GM18517 (cell line): ENCODE data around the gene ZNF654.
"Not testable (repeated sequence)": the region's sequence is repeated elsewhere in the genome, so short reads cannot be mapped to it uniquely, and the experiment has no call there.

Source experiments
- ATAC-seq: cut with Tn5 transposase; IDR thresholded peaks from one replicate; pipeline ENCODE4 v1.9.1; 2021; ENCODE audit warnings: mild to moderate bottlenecking, moderate library complexity; ENCODE audit not compliant: unreplicated experiment

ZNF654 gene

DNA sequence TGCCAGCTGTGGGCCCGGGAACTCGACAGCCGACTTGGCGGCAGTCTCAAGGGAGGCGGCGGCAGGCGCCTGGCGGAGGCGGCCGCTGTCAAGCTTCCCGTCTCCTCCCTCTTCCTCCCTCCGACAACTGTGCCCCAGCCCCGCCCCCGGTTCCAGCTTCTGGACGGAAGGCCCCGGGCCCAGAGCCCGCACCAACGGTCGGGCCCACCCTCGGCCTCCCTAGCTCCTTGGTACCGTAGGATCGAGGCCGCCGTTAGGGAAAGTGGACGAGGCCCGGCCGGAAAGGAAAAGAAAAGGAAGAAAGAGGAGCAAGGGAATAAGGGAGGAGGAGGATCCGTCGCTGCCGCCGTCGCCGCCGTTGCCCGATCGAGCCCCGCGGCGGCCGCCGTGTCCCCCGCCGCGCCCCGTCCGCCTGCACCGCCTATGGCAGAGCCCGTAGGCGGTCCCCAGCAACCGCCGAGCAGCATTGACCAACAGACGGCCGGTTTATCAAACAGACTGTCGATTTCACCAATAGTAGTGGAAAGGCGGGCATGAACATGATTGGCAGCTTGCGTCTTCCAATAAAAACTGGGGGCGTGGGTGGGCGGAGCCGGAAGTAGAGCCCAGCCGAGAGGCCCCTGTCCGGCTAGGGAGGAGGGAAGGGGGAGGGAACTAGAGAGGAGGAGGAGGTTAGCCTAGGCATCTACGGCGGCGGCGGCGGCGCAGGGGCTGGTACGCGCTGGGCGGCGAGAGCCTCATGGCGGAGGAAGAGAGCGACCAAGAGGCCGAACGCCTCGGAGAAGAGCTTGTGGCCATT, at the start of gene ZNF654, which contains the start of gene CGGBP1:
Gene ZNF654 (plus strand): TSS at position 675 of the 799 bp plus-strand sequence. CDS start 65 bp downstream, at position 740.
Gene CGGBP1 (minus strand): TSS at position 425 of the 799 bp plus-strand sequence. CDS start 3,029 bp downstream, outside the sequence.
- ATAC-seq, result peak; percentile 94

DNA sequence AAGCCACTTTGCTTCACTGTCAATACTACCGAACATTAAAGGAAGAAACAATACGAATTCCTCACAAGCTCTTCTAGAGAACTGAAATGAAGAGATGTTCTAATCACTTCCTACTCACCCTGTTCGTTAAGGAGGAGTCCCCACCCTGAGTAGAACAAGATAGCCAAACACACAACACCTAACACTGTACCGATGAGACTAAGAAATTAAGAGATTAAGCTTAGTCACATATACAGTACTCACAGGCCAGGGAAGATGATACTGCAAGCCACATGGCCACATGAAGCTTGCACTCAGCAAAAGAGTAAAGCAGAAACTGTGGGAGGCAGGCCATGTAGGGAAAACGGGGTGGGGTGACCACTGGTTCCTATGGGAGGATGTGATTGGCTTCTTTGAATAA, 48.2 kb upstream of the ZNF654 start:
- ATAC-seq, result no peak

- ATAC-seq, result no peak
Measured at GRCh38 chr3:88013592-88013991, 45.5 kb upstream of the ZNF654 start.

- ATAC-seq, result not testable (repeated sequence)
Measured at GRCh38 chr3:88015656-88016055, 43.4 kb upstream of the ZNF654 start.

DNA sequence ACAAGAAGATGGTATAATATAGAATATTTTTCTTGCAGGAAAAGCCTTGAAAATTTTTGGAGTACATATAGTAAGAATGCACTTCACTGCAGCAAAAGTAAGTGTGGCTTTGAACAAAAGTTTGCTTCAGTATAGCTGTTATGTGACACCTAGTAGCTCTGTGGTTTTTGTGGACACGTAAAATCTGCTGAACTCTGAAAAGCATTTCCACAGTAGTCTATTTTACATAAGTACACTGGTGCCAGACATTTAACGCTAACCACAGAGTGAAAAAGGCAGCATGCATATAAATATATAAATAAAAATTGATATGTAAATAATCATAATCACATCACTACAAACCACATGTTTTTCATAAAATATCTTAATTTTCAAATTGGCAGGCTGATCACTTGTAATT, 40.0 kb upstream of the ZNF654 start:
- ATAC-seq, result peak; percentile 85

GRCh38 chr3:88025001-88025552, 34.0 kb upstream of the ZNF654 start:
- ATAC-seq, result no peak

- no peak for ATAC-seq
Measured at GRCh38 chr3:88028876-88029275, 30.2 kb upstream of the ZNF654 start.

- no peak for ATAC-seq
Measured at GRCh38 chr3:88030210-88030609, 28.8 kb upstream of the ZNF654 start.

GRCh38 chr3:88031642-88032077, 27.4 kb upstream of the ZNF654 start:
- ATAC-seq, result peak; percentile 95

GRCh38 chr3:88032245-88032644, 26.8 kb upstream of the ZNF654 start:
- no peak for ATAC-seq

DNA sequence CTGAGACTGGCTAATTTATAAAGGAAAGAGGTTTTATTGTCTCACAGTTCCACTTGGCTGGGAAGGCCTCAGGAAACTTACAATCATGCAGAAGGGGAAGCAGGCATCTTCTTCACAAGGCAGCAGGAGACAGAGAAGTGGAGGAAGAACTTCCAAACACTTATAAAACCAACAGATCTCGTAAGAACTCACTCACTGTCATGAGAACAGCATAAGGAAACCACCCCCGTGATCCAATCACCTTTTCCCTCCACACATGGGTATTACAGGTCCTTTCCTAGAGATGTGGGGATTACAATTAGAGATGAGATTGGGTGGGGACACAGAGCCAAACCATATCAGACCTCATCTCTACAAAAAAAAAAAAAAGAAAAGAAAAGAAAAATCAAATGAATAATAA, 26.0 kb upstream of the ZNF654 start:
- no peak for ATAC-seq

DNA sequence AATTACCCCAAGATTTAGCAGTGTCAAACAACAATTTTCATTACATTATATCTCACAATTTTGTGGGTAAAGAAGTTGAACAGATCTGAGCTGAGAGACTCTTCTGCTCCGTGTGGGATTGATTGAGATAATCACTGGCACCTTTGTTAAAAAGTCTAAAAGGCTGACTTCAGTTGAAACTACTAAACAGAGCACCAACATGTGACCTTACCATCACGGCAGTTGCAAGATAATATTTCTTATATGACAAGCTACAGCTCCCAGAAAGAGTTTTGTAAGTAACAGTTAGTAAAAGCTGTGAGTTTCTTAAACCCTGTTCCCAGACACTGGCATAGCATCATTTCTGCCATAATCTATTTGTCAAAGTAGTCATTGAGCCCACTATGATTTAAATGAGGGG, 25.2 kb upstream of the ZNF654 start:
- no peak for ATAC-seq

GRCh38 chr3:88034491-88035275, 24.4 kb upstream of the ZNF654 start:
- ATAC-seq, result no peak

GRCh38 chr3:88036221-88036620, 22.8 kb upstream of the ZNF654 start:
- no peak for ATAC-seq

DNA sequence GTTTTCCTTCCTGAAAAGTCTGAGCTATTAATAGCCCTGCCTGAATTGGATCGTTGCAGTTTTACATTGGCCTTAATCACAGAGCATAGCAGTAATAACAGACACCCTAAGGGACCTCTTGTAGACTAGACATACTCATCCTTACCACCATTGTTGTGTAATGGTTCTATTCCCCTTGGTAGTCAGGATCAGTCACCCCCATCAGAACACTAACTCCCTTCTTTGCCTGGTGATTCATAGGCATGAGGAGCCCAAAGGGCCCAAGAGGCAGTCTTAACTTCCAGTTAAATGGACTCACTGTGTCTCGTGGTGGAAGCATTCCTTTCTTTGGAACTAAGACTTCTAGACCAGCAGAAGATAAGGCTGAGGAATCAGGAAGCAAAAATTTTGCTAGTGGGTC, 20.5 kb upstream of the ZNF654 start:
- no peak for ATAC-seq

- no peak for ATAC-seq
Measured at GRCh38 chr3:88040529-88040928, 18.5 kb upstream of the ZNF654 start.

DNA sequence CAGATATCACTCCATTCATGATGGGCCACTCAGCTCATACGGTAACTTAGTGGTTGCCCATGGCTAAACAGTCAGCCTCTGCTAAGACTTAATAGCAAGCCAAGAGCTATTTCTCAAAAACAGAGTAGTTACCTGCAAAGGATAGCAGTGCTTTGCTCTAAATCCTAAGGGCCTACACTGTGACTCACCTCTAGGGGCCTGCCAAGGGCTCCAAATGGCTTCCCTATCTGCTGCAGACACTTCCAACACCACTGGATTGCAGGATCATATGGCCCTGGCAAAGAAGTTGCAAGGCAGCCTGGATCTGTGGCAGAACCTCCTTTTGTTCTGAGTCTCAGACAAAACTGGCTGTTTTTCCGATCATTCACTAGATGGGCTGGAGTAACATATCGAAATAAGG, 18.1 kb upstream of the ZNF654 start:
- no peak for ATAC-seq

DNA sequence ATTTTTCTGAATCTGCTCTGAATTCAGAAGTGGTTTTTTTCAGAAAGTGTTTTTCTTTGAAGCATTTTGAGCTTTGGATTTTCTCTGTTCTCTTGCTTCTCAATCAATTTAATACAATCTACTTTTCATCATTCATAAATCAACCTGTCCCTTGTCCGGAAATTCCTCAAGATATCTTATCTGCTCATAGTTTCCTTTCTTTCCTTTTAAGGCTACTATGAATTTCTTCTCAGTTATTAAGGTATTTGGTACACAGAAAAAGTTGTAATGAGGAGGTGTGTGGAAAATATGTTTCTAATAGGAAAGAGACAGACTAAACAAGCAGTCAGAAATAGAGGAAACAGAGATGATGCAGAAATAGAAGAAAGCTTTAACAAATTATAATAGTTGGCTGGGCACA, 14.6 kb upstream of the ZNF654 start:
- no peak for ATAC-seq

- no peak for ATAC-seq
Measured at GRCh38 chr3:88046766-88047165, 12.3 kb upstream of the ZNF654 start.

GRCh38 chr3:88057630-88058305, 1.3 kb upstream of the ZNF654 start:
- no peak for ATAC-seq

GRCh38 chr3:88058306-88058580, 812 bp upstream of the ZNF654 start:
- ATAC-seq, result peak; percentile 21
